ENCODE data around the gene RAC2.

The RAC2 gene

GRCh38 chr22:37275134-37275533, 31.1 kb upstream of the RAC2 start:
- no peak for DNase-seq

- DNase-seq: peak; percentile 93
These were observed 30.4 kb upstream of the RAC2 start for GRCh38 chr22:37274380-37274862.

- no peak for DNase-seq
These were observed 29.8 kb upstream of the RAC2 start for GRCh38 chr22:37273846-37274225.

GRCh38 chr22:37273126-37273845, 29.2 kb upstream of the RAC2 start:
- peak; percentile 83 for DNase-seq

GRCh38 chr22:37270928-37271650, 27.0 kb upstream of the RAC2 start:
- peak; percentile 96 for DNase-seq

GRCh38 chr22:37269936-37270678, 26.0 kb upstream of the RAC2 start:
- DNase-seq: peak; percentile 76

- peak; percentile 96 for DNase-seq
These were observed 23.8 kb upstream of the RAC2 start for GRCh38 chr22:37267661-37268413.

GRCh38 chr22:37267135-37267587, 23.1 kb upstream of the RAC2 start:
- peak; percentile 83 for DNase-seq

GRCh38 chr22:37266581-37267134, 22.6 kb upstream of the RAC2 start:
- DNase-seq: no peak

GRCh38 chr22:37263966-37264887, 20.2 kb upstream of the RAC2 start:
- no peak for DNase-seq

GRCh38 chr22:37262346-37262745, 18.3 kb upstream of the RAC2 start:
- peak; percentile 45 for DNase-seq

GRCh38 chr22:37260901-37261336, 16.9 kb upstream of the RAC2 start:
- peak; percentile 65 for DNase-seq

GRCh38 chr22:37260155-37260795, 16.2 kb upstream of the RAC2 start:
- DNase-seq: no peak

- peak; percentile 55 for DNase-seq
These were observed 15.5 kb upstream of the RAC2 start for GRCh38 chr22:37259540-37260029.

GRCh38 chr22:37258753-37259401, 14.8 kb upstream of the RAC2 start:
- no peak for DNase-seq

- DNase-seq: no peak
These were observed 14.1 kb upstream of the RAC2 start for GRCh38 chr22:37258005-37258752.

GRCh38 chr22:37256075-37256726, 12.1 kb upstream of the RAC2 start:
- no peak for DNase-seq

- DNase-seq: no peak
These were observed 11.5 kb upstream of the RAC2 start for GRCh38 chr22:37255558-37256006.

GRCh38 chr22:37254867-37255233, 10.8 kb upstream of the RAC2 start:
- no peak for DNase-seq

Data from inflammatory macrophage treated with lipopolysaccharide for 4 hours (primary cell).